Measurements from ENCODE around the gene PPIL1. TPM values are rescaled to one million over a fixed set of nuclear protein-coding genes. Genes with fewer than 3 reads are reported as not detected.

Gene PPIL1
- total RNA-seq, 1 donor from 2014 or later, result 49.5 TPM

DNA sequence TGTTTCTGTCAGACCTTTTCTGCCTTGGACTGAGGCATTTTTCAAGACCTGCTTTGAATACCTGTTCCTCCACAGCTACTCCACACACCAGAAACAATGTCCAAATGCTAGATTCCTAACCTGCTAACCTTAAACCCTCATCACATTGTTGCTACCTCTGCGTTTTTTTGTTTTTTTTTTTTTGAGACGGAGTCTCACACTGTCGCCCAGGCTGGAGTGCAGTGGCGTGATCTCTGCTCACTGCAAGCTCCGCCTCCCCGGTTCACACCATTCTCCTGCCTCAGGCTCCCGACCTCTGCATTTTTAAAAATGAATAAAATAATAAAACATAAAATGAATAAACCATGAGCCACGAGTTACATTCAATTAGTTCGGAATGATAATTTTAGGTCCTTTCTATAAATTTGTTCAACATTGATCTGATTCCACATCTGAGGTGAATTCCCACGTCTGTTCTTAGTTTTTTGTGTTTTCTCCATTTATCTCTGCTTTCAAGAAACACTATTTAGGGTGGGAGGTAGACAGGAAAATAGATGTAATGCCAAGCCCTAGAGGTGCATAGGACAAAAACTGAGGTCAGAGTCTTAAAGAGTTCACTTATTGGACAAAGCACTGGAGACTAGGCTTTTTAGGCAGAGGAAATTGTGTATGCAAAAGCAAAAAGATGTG is 12.5 kb upstream of the PPIL1 start:
- H3K36me3 ChIP-seq (ENCODE audit: control insufficient read depth, insufficient read depth, low read length), result no peaks in the 10 kb centered on the region
- peak overlapping the region; percentile 72 for H3K4me3 ChIP-seq (ENCODE audit: low read depth, low read length)
- DNase-seq (ENCODE audit: low read depth), result no peak
- H3K27me3 ChIP-seq (ENCODE audit: control insufficient read depth, insufficient read depth, low read length), result no peaks in the 10 kb centered on the region
- TF ChIP-seq, protein P1, sequence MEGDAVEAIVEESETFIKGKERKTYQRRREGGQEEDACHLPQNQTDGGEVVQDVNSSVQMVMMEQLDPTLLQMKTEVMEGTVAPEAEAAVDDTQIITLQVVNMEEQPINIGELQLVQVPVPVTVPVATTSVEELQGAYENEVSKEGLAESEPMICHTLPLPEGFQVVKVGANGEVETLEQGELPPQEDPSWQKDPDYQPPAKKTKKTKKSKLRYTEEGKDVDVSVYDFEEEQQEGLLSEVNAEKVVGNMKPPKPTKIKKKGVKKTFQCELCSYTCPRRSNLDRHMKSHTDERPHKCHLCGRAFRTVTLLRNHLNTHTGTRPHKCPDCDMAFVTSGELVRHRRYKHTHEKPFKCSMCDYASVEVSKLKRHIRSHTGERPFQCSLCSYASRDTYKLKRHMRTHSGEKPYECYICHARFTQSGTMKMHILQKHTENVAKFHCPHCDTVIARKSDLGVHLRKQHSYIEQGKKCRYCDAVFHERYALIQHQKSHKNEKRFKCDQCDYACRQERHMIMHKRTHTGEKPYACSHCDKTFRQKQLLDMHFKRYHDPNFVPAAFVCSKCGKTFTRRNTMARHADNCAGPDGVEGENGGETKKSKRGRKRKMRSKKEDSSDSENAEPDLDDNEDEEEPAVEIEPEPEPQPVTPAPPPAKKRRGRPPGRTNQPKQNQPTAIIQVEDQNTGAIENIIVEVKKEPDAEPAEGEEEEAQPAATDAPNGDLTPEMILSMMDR (IDR thresholded peaks at IDR 0.05; ENCODE audit: insufficient read depth, low read length, poor library complexity, severe bottlenecking), result no peak

DNA sequence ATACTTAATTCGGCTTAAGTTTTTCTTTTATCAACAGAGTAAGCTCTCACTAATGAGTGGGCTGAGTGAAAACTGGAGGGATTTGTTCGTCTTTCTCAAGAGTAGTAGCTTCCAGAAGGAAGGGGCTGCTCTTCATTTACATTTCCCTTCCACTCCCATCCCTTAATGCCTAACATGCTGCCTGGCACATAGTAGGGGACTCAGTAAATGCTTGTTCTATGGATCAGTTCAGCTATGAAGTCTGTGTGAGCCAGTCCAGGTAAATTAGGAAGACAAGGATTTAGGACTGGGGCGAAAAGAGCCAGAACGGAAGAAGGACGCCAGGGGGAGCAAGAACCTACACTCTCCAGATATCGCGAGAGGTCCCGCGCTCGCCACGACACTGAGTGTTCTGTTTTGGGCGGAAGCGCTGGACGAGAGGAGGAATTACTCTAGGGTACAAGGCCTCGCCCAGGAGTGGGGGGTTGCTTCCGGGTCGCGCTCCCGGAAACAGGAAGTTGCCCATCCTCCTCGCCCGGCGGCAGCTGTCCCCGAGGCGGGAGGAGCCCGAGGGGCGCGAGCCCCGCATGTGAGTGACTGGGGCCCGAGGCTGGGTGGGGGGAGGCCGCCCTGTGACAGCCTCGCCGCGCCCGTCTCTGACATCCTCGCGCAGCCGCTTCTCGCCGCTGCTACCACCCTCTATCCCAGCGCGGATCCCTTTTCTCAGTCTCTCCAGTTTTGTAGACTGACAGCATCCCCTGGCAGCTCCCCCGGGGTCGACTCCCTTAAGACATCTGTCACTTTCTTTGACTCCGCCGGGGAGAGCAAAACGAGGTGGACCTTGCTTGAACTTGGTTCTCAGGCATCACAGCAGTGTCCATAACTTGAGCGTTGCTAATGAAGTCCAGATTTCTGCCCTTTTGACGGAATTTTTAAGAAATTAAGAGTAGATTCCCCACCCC is 11.1 kb upstream of the PPIL1 start, which contains the start of gene C6orf89:
Gene C6orf89 (plus strand): TSS at position 492 of the 941 bp plus-strand sequence. CDS start 13,493 bp downstream, outside the sequence.
- H3K4me3 ChIP-seq (ENCODE audit: low read depth, low read length), result peak within 1 kb of the TSS; percentile 72
- H3K36me3 ChIP-seq (ENCODE audit: control insufficient read depth, insufficient read depth, low read length), result no peaks in the 10 kb centered on the region
- no peaks in the 10 kb centered on the region for H3K27me3 ChIP-seq (ENCODE audit: control insufficient read depth, insufficient read depth, low read length)
- TF ChIP-seq, protein P1 (IDR thresholded peaks at IDR 0.05; ENCODE audit: insufficient read depth, low read length, poor library complexity, severe bottlenecking), result peak; percentile 88
- DNase-seq (ENCODE audit: low read depth), result peak; percentile 84

DNA sequence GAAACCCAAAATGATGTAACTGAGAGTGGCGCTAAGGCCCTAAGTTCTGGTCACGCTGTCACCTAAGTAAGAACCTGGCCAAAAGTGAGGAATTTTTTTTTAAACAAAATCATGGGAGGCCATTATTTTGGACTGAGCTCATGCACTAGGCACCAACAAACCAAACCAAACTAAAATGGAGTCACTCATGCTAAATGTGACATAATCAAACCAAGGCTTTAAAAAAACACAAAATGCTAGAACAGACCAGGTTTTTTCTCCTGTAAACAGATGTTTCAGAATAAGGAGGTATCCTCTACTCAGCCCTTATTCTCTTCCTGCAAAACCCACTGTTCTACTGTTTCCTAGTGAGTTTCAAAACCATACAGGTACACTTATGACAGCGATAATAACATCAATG is 10.0 kb upstream of the PPIL1 start:
- Histone ChIP-seq H3K4me3 (ENCODE audit: low read depth, low read length) (no peak overlapping the region), H3K36me3 (ENCODE audit: control insufficient read depth, insufficient read depth, low read length) (no peaks in the 10 kb centered on the region)
- TF ChIP-seq, protein P1 (IDR thresholded peaks at IDR 0.05; ENCODE audit: insufficient read depth, low read length, poor library complexity, severe bottlenecking), result no peak

DNA sequence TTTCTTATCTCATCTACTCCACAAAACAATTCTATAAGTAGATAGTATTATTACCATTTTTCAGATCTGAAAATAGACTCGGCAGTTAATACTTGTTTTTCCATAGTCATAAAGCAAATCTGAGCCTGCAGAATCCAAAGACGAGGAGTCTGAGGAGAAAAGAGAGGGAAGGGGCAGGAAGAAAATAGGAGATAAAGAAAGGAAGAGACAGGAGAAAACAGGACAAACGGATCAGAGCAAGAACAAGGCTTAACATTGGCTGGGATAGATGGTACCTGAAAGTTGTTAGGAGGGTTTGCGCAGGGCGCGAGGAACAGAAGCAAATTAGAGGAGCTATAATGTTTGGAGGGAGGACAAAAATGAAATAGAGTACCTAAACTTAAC is 639 bp upstream of the PPIL1 start:
- H3K27me3 ChIP-seq (ENCODE audit: control insufficient read depth, insufficient read depth, low read length), result no peaks in the 10 kb centered on the region
- no peak for DNase-seq (ENCODE audit: low read depth)
- TF ChIP-seq, protein P1 (IDR thresholded peaks at IDR 0.05; ENCODE audit: insufficient read depth, low read length, poor library complexity, severe bottlenecking), result no peak
- H3K4me3 ChIP-seq (ENCODE audit: low read depth, low read length), result peak overlapping the region; percentile 55
- no peaks in the 10 kb centered on the region for H3K36me3 ChIP-seq (ENCODE audit: control insufficient read depth, insufficient read depth, low read length)

More for the DNA sequence above, 10.0 kb upstream of the PPIL1 start:
- DNase-seq (ENCODE audit: low read depth), result no peak
- no peaks in the 10 kb centered on the region for H3K27me3 ChIP-seq (ENCODE audit: control insufficient read depth, insufficient read depth, low read length)

DNA sequence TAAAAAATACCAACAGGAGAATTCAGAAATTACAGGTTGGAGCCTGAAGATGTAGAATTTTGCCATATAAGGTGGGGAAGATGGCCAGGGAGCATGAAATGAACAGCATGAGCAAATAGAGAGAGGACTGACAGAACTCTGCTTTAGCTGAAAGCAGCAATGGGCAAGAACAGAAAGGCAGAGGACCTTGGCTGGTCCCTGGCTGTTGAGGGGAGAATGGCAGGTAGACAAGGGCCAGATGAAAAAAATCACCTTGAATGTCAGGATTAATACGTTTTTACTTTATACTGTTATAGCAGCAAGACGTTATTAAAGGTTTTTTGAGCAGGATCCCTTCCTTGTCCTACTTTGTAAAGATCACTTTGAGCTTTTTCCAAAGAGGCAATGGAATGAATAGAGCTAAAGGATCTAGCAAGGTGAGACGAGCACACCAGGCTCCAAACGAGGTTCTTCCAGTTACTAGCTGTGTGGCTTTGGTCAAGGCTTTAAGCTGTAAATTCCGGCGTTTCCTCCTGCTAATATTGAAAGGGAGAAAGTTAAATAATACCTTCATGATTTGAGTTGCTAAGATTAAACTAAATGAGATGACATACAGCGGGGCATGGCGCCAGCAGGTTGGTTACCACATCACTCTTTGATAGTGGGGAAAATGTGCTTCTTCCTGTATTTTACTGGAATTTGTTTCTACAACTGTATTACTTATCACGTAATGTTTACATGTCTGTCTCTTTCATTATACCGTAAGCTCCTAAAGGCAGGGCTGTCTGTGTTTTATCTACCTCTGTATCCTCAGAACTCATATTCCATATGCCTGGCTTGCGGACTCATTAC is 776 bp downstream of the PPIL1 start:
- no peak for DNase-seq (ENCODE audit: low read depth)
- peak overlapping the region; percentile 55 for H3K4me3 ChIP-seq (ENCODE audit: low read depth, low read length)
- no peaks in the 10 kb centered on the region for H3K27me3 ChIP-seq (ENCODE audit: control insufficient read depth, insufficient read depth, low read length)
- TF ChIP-seq, protein P1 (IDR thresholded peaks at IDR 0.05; ENCODE audit: insufficient read depth, low read length, poor library complexity, severe bottlenecking), result peak; percentile 58
- H3K36me3 ChIP-seq (ENCODE audit: control insufficient read depth, insufficient read depth, low read length), result no peaks in the 10 kb centered on the region

All from kidney epithelial cell (primary cell).